22Rv1 (cell line): ENCODE data around the gene PPP1R13B.

Experiments used
- H3K27ac ChIP-seq: fragments of 450-650 bp; 2 replicates; pipeline ENCODE4 v1.5.1; 2017
- ZFX ChIP-seq: fragments of 450-650 bp; IDR thresholded peaks from 2 replicates; pipeline ENCODE4 v1.6.1; 2017; ENCODE audit warnings: antibody characterized with exemption, borderline replicate concordance
- TF ChIP-seq, protein P1 (sequence below): fragments of 450-650 bp; IDR thresholded peaks from 2 replicates; pipeline ENCODE4 v1.5.1; 2017; ENCODE audit warnings: mild to moderate bottlenecking

The PPP1R13B gene

DNA sequence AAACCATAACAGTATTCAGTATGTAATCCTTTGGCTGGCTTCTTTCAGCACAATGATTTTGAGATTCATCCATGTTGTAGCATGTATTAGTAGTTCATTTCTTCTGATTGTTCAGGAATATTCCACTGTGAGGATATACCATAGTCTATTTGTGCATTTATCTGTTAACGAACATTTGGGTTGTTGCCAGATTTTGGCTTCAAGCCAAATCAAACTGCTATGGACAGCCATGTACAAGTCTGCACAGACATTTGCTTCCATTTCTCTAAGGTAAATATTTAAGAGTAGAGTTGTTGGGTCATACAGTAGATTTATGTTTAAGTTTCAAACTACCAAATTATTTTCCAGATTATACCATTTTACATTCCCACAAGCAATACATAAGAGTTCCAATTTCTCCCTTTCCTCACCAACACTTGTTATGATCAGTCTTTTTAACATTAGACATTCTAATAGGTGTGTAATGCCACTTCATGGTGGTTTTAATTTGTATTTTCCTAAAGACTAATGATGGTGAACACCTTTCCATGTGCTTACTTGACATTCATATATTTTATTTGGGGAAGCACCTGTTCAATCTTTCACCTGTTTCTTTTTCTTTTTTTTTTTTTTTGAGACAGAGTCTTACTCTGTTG is 75.2 kb downstream of the PPP1R13B start:
- TF ChIP-seq ZFX = no peak
- TF ChIP-seq, protein P1, sequence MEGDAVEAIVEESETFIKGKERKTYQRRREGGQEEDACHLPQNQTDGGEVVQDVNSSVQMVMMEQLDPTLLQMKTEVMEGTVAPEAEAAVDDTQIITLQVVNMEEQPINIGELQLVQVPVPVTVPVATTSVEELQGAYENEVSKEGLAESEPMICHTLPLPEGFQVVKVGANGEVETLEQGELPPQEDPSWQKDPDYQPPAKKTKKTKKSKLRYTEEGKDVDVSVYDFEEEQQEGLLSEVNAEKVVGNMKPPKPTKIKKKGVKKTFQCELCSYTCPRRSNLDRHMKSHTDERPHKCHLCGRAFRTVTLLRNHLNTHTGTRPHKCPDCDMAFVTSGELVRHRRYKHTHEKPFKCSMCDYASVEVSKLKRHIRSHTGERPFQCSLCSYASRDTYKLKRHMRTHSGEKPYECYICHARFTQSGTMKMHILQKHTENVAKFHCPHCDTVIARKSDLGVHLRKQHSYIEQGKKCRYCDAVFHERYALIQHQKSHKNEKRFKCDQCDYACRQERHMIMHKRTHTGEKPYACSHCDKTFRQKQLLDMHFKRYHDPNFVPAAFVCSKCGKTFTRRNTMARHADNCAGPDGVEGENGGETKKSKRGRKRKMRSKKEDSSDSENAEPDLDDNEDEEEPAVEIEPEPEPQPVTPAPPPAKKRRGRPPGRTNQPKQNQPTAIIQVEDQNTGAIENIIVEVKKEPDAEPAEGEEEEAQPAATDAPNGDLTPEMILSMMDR = no peak

GRCh38 chr14:103770902-103771301 is 76.5 kb downstream of the PPP1R13B start:
- TF ChIP-seq ZFX = no peak
- TF ChIP-seq, protein P1 = no peak
- no peak overlapping the region for H3K27ac ChIP-seq

More for the DNA sequence above, 75.2 kb downstream of the PPP1R13B start:
- no peak overlapping the region for H3K27ac ChIP-seq

GRCh38 chr14:103770500-103770899 is 76.9 kb downstream of the PPP1R13B start:
- H3K27ac ChIP-seq = no peak overlapping the region
- TF ChIP-seq, protein P1 = no peak
- TF ChIP-seq ZFX = no peak

GRCh38 chr14:103767336-103767894 is 80.0 kb downstream of the PPP1R13B start:
- H3K27ac ChIP-seq = no peak overlapping the region
- no peak for TF ChIP-seq ZFX
- TF ChIP-seq, protein P1 = no peak

GRCh38 chr14:103765526-103765925 is 81.8 kb downstream of the PPP1R13B start:
- no peak overlapping the region for H3K27ac ChIP-seq
- TF ChIP-seq, protein P1 = no peak
- TF ChIP-seq ZFX = no peak

- no peak overlapping the region for H3K27ac ChIP-seq
- no peak for TF ChIP-seq ZFX
- TF ChIP-seq, protein P1 = no peak
Observed at GRCh38 chr14:103763730-103764488, 83.5 kb downstream of the PPP1R13B start.

DNA sequence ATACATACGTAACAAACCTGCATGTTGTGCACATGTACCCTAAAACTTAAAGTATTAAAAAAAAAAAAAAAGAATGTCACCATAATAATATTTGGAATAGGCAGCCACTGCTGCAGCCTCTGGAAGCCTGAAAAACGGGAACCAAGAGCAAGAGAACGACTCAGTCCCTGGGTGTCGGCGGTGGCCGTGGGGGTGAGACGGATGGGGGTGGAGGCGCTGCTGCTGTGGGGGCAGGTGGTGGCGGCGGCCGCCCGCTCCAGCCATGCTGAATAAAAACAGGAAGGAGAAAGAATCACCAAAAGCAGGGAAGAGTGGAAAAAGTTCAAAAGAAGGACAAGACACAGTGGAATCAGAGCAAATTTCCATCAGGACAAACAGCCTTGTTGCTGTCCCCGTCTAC is 84.8 kb downstream of the PPP1R13B start:
- no peak for TF ChIP-seq ZFX
- TF ChIP-seq, protein P1 = no peak

More for the DNA sequence above, 84.8 kb downstream of the PPP1R13B start:
- no peak overlapping the region for H3K27ac ChIP-seq
